UCSD-AML1 (cell line): ENCODE data around the gene NUP210L.

Experiments used
- DNase-seq: peaks from one replicate; lab custom pipeline; 2025; ENCODE audit not compliant: unreplicated experiment; lab: John Stamatoyannopoulos, UW

NUP210L gene

GRCh38 chr1:153968000-153968363, 186.9 kb downstream of the NUP210L start:
- no peak for DNase-seq

GRCh38 chr1:153967107-153967999, 187.5 kb downstream of the NUP210L start, which contains the start of gene CREB3L4:
Gene CREB3L4, plus strand, starts transcription at chr1:153967902. Its CDS starts 624 bp downstream, at chr1:153968526.
- peak; percentile 90 for DNase-seq

- no peak for DNase-seq
These were observed 191.0 kb downstream of the NUP210L start for GRCh38 chr1:153963850-153964331.

GRCh38 chr1:153963030-153963849, 191.6 kb downstream of the NUP210L start, which contains the start of gene SLC39A1:
Gene SLC39A1, minus strand, starts transcription at chr1:153963537. Its CDS starts 822 bp downstream, at chr1:153962715.
- peak; percentile 96 for DNase-seq

- peak; percentile 32 for DNase-seq
These were observed 192.5 kb downstream of the NUP210L start for GRCh38 chr1:153962088-153963029.

- no peak for DNase-seq
These were observed 193.5 kb downstream of the NUP210L start for GRCh38 chr1:153961421-153961820.

GRCh38 chr1:153960206-153960605, 194.7 kb downstream of the NUP210L start:
- no peak for DNase-seq

- no peak for DNase-seq
These were observed 195.4 kb downstream of the NUP210L start for GRCh38 chr1:153959454-153959853.

GRCh38 chr1:153958961-153959260, 196.0 kb downstream of the NUP210L start:
- DNase-seq, result no peak

- peak; percentile 94 for DNase-seq
These were observed 196.5 kb downstream of the NUP210L start, which contains the start of gene CRTC2 for GRCh38 chr1:153958111-153958960. Gene CRTC2, minus strand, starts transcription at chr1:153958612. Its CDS starts 115 bp downstream, at chr1:153958497.

- peak; percentile 64 for DNase-seq
These were observed 197.1 kb downstream of the NUP210L start for GRCh38 chr1:153957744-153958110.

- no peak for DNase-seq
These were observed 197.7 kb downstream of the NUP210L start for GRCh38 chr1:153956997-153957715.

GRCh38 chr1:153954826-153955225, 200.0 kb downstream of the NUP210L start:
- DNase-seq, result no peak

- DNase-seq, result no peak
These were observed 201.0 kb downstream of the NUP210L start for GRCh38 chr1:153953859-153954365.

- DNase-seq, result no peak
These were observed 203.1 kb downstream of the NUP210L start for GRCh38 chr1:153951801-153952200.

GRCh38 chr1:153951183-153951582, 203.7 kb downstream of the NUP210L start:
- no peak for DNase-seq

- peak; percentile 87 for DNase-seq
These were observed 208.1 kb downstream of the NUP210L start, which contains the start of gene DENND4B for GRCh38 chr1:153946622-153947241. Gene DENND4B, minus strand, starts transcription at chr1:153946718. Its CDS starts 2,344 bp downstream, at chr1:153944374.
